Osteocyte (in vitro differentiated cells): Measurements from ENCODE around the gene SENP1. TPM values are rescaled to one million over a fixed set of nuclear protein-coding genes. Genes with fewer than 3 reads are reported as not detected.
"Not testable (repeated sequence)": the region's sequence is repeated elsewhere in the genome, so short reads cannot be mapped to it uniquely, and the experiment has no call there.

Experiments used
- DNase-seq: peaks from one replicate; pipeline ENCODE4 v3.0.0; 2021; ENCODE audit warnings: mixed read lengths; ENCODE audit not compliant: unreplicated experiment; ENCODE audit errors: extremely low spot score
- H3K27ac Mint-ChIP-seq: one replicate; pipeline ENCODE4 v1.8.0; 2021; ENCODE audit warnings: mild to moderate bottlenecking, mixed read lengths; ENCODE audit not compliant: unreplicated experiment
- H3K27me3 Mint-ChIP-seq: one replicate; pipeline ENCODE4 v1.8.0; 2021; ENCODE audit warnings: mixed read lengths; ENCODE audit not compliant: unreplicated experiment
- H3K36me3 Mint-ChIP-seq: one replicate; pipeline ENCODE4 v1.8.0; 2021; ENCODE audit warnings: mixed read lengths; ENCODE audit not compliant: unreplicated experiment
- H3K4me1 Mint-ChIP-seq: one replicate; pipeline ENCODE4 v1.8.0; 2021; ENCODE audit warnings: mixed read lengths; ENCODE audit not compliant: unreplicated experiment
- H3K4me3 Mint-ChIP-seq: one replicate; pipeline ENCODE4 v1.8.0; 2021; ENCODE audit warnings: mild to moderate bottlenecking, moderate library complexity, mixed read lengths; ENCODE audit not compliant: unreplicated experiment
- H3K9me3 Mint-ChIP-seq: one replicate; pipeline ENCODE4 v1.8.0; 2021; ENCODE audit warnings: mixed read lengths; ENCODE audit not compliant: unreplicated experiment
- total RNA-seq: library from RNA; stranded (reverse); gene quantifications from 2 replicates; pipeline ENCODE4 v1.2.1, GENCODE V29; 2021
- TF ChIP-seq, protein P1 (sequence below): fragments of 200-600 bp; sonication (generic); IDR thresholded peaks from 2 replicates; pipeline ENCODE4 v1.5.0; 2021; ENCODE audit warnings: antibody characterized with exemption, mild to moderate bottlenecking, moderate library complexity

Gene SENP1
- total RNA-seq, 1 donor from 2014 or later: 25.6 TPM

DNA sequence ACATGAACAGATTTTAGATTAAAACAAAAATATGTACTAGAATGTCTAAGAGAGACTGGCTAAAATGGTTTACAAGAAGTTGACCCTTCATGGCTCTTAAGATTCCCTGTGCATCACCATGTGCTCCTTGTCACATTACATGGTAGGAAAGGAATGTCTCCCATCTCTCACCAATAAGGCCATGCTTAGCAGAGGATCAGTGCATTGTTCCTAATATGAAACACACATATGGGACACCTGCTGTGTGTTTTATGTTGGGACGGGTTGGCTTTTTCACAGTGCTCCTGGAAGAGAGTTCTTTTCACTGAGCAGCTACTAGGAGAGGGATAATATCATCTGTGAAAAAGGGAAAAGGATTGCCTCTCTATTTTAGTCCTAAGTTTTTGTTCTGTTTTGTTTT lies 22.9 kb upstream of the SENP1 start:
- Mint-ChIP-seq H3K27me3 (no peaks in the 10 kb centered on the region), H3K9me3 (no peaks in the 10 kb centered on the region), H3K4me3 (no peak overlapping the region), H3K4me1 (peaks cover 5% of the 10 kb centered on the region), H3K36me3 (peaks cover 55% of the 10 kb centered on the region), H3K27ac (no peak overlapping the region)
- TF ChIP-seq, protein P1, sequence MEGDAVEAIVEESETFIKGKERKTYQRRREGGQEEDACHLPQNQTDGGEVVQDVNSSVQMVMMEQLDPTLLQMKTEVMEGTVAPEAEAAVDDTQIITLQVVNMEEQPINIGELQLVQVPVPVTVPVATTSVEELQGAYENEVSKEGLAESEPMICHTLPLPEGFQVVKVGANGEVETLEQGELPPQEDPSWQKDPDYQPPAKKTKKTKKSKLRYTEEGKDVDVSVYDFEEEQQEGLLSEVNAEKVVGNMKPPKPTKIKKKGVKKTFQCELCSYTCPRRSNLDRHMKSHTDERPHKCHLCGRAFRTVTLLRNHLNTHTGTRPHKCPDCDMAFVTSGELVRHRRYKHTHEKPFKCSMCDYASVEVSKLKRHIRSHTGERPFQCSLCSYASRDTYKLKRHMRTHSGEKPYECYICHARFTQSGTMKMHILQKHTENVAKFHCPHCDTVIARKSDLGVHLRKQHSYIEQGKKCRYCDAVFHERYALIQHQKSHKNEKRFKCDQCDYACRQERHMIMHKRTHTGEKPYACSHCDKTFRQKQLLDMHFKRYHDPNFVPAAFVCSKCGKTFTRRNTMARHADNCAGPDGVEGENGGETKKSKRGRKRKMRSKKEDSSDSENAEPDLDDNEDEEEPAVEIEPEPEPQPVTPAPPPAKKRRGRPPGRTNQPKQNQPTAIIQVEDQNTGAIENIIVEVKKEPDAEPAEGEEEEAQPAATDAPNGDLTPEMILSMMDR: no peak
- no peak for DNase-seq

DNA sequence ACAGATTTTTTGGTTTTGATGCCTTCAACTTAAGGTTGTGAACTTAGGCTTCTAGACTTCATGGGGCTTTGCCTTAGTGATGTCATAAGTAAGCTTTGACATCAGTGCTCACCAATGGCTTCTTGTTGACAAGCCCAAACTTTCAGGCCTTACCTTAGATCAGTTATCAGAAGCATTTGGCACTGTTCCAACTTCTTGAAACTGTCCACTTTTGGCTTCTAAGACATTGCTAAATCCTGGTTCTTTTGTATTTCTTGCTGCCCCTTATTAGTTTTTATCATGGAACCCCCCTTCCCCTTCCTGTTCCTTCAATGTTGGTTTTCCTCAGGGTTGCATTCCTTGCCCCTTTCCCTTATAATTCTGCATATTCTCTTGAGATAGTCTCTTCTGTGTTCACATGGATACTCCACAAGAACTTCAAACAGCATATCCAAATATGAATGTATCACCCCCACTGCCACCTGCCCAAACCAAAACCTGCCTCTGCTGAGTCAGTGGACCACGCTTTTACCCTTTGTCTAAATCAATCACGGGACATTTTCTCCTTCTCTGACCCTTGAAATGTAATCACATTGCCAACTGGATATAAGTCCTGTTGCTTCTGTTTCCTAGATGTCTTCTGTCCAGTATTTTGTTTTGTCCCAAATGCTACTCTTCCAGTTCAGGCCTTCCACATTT lies 21.2 kb upstream of the SENP1 start:
- Mint-ChIP-seq H3K36me3 (peaks cover 55% of the 10 kb centered on the region), H3K27ac (no peak overlapping the region), H3K9me3 (no peaks in the 10 kb centered on the region), H3K4me1 (peaks cover 7% of the 10 kb centered on the region), H3K27me3 (no peaks in the 10 kb centered on the region), H3K4me3 (no peak overlapping the region)
- TF ChIP-seq, protein P1: no peak
- DNase-seq: no peak

DNA sequence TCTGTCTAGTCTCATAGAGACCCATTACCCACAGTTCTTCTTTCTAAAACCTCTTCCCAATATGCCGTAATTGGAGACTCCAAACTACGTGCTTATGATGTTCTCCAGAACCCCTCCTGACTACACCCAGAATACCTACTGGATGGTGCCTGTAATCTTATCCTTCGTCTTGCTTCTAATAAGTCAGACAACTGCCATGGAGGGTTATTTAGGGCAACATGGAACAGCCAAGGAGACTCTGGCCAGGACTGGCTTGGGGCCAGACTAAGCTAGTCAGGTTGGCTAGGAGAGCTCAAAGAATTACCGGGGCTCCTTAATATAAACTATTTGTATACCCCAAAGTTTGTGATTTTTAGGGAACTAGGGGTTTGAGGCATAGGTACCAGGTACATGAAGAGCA lies 20.1 kb upstream of the SENP1 start:
- TF ChIP-seq, protein P1: no peak
- H3K27me3 Mint-ChIP-seq: no peaks in the 10 kb centered on the region

DNA sequence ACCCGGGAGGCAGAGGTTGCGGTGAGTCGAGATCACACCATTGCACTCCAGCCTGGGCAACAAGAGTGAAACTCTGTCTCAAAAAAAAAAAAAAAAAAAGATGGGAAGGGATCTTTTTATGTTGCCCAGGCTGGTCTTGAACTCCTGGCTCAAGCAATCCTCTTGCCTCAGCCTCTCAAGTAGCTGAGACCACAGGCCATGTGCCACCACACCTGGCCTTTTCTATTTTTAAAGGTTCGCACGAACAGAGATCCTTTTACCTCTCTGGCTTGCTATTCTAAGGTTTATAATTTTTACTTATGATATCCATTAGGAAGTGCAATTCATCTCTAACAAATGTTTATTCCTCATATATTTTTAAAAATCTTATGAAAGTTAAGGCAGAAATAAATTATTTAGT lies 19.7 kb upstream of the SENP1 start:
- peaks cover 43% of the 10 kb centered on the region for H3K36me3 Mint-ChIP-seq
- H3K27ac Mint-ChIP-seq, H3K4me3 Mint-ChIP-seq: not testable (repeated sequence)

More for the DNA sequence above, 20.1 kb upstream of the SENP1 start:
- H3K27ac Mint-ChIP-seq: no peak overlapping the region
- no peaks in the 10 kb centered on the region for H3K9me3 Mint-ChIP-seq
- peaks cover 47% of the 10 kb centered on the region for H3K36me3 Mint-ChIP-seq
- H3K4me3 Mint-ChIP-seq: no peak overlapping the region
- no peak for DNase-seq
- H3K4me1 Mint-ChIP-seq: peaks cover 9% of the 10 kb centered on the region

GRCh38 chr12:48123169-48123568 lies 17.3 kb upstream of the SENP1 start:
- TF ChIP-seq, protein P1: no peak
- Mint-ChIP-seq H3K27me3 (no peaks in the 10 kb centered on the region), H3K36me3 (peaks cover 30% of the 10 kb centered on the region), H3K4me1 (peaks cover 24% of the 10 kb centered on the region), H3K27ac (no peak overlapping the region), H3K9me3 (no peaks in the 10 kb centered on the region), H3K4me3 (no peak overlapping the region)
- DNase-seq: no peak

More for the DNA sequence above, 19.7 kb upstream of the SENP1 start:
- H3K9me3 Mint-ChIP-seq, H3K27me3 Mint-ChIP-seq, DNase-seq, H3K4me1 Mint-ChIP-seq: not testable (repeated sequence)
